Stomach (tissue), 4 donors: Measurements from ENCODE around the gene CHD8.

ENCODE experiments used
- CTCF ChIP-seq, 7 experiments: fragments of 450-650 bp in 4 of 7; fragments of 200-600 bp in 3 of 7; sonication (generic) in 3 of 7; IDR thresholded peaks; one replicate each; pipeline ENCODE4 v1.5.1; 2016 to 2019; ENCODE audit warnings: antibody characterized with exemption in 7 of 7, control low read depth in 2 of 7, mild to moderate bottlenecking in 1 of 7
- EP300 ChIP-seq: sonication (generic); formaldehyde crosslinking; IDR thresholded peaks from one replicate; pipeline ENCODE4 v1.6.1; 2017; ENCODE audit warnings: antibody characterized with exemption
- POLR2A ChIP-seq, 4 donors: fragments of 450-650 bp; IDR thresholded peaks; one replicate each; pipeline ENCODE4 v1.6.1; 2016; ENCODE audit warnings: antibody characterized with exemption in 4 of 4, control low read depth in 2 of 4, mild to moderate bottlenecking in 1 of 4, moderate library complexity in 1 of 4

- TF ChIP-seq POLR2A (IDR thresholded peaks at IDR 0.05) (no peak), CTCF (IDR thresholded peaks at IDR 0.05) (no peak), EP300 (no peak)
Observed at GRCh38 chr14:21486640-21487087, 30.7 kb upstream of the CHD8 start.
